Middle frontal gyrus (tissue), 1 donor: ENCODE data around the gene KCNAB1.

Experiments used
- DNase-seq: peaks from one replicate; pipeline ENCODE4 v3.0.0-alpha.2; 2015; ENCODE audit warnings: low spot score; ENCODE audit errors: extremely low spot score

Gene KCNAB1

DNA sequence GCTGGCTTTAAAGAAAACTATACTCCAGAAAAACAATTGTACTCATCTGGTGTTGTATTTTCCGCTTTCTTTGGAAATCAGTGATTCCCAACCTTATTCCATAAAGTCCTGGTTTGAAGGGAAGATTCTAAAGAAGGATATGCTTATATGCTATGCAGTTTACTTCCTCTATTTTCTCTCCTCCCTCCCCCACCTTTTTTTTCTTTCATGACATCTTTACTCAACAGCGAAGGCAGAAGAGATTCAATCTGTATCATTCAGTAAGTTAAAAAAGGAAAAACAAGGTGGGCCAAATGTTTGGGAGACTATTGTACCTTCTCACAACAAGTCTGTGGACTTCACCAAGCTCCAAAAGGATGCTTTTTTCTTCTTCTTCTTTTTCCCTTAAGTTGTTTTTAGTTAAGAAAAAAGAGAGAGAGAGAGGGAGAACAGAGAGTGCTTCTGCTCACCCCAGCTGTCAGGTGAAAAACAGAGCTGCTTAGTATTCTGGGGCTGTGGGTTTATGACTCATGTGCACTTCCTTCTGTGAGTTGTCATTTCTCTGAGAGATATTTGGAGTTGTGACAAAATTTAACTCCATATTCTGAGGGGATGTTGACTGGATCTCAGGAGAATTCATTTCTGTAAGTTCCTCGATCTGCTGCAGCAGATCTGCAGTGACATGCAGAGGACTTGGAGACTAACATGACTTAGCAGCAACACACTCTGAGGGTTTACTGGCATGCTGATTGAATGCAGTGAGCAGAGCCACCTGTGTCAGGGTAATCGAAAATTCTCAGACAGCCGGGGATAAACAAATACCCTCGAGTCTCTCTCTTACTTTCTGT lies 363.8 kb downstream of the KCNAB1 start:
- no peak for DNase-seq

- no peak for DNase-seq
These were observed 368.4 kb downstream of the KCNAB1 start for GRCh38 chr3:156488767-156489166.

- DNase-seq = no peak
These were observed 369.1 kb downstream of the KCNAB1 start for GRCh38 chr3:156489462-156489911.

DNA sequence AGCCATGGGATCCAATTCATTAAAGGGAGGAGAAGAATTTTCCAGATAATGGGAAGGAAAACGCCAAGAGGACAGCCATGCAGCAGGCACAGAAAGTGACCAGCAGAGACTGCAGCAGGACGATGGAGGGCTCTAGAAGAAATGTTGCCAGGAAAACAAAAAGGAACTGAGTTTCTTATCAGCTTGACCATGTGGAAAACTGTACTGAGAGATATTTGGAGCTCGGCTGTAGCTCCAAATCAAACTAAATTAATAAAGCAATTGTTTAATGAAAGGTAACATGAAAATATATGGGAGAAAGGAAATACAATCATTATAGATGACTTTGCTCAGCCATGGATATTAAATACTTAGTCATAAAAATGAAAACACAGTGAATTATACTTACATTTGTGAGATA lies 370.8 kb downstream of the KCNAB1 start:
- DNase-seq = no peak

GRCh38 chr3:156492801-156493261 lies 372.5 kb downstream of the KCNAB1 start:
- DNase-seq = no peak

GRCh38 chr3:156493887-156494286 lies 373.5 kb downstream of the KCNAB1 start:
- no peak for DNase-seq

DNA sequence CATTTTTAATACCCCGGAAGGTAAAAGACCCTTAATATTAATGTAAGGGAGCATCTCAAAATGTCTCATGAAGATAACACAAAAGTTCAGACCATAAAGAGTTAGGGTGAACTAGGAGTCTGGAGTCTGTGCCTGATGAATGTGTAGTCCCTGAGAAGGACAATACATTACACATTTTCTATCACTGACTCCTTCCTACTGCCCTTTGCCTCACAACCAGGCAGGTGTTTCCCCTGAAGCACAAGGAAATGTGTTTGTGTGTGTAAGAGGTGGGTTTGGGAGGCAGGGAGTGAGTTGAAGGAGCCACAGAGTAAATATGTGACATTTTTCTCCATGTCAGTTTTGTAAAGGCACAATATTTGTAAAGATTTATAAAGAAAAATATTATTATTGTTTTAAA lies 375.4 kb downstream of the KCNAB1 start:
- DNase-seq = no peak

DNA sequence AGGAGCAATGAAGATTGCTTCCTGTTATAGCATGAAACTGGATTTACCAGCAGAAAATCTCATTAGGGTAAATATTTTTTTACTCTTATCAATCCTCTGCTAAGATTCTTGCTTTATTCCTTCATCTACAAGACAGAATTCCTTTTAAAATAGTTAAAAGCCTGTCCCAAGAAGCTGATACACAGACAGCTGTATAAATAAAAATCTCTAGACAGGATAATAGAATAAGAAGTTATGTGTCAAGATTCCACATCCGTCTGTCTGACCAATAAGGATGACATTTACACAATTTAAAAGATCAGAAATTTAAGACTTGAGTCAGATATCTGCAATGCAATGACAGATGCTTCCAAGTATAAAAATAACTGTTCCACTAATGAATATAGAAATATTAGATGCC lies 376.9 kb downstream of the KCNAB1 start:
- no peak for DNase-seq

DNA sequence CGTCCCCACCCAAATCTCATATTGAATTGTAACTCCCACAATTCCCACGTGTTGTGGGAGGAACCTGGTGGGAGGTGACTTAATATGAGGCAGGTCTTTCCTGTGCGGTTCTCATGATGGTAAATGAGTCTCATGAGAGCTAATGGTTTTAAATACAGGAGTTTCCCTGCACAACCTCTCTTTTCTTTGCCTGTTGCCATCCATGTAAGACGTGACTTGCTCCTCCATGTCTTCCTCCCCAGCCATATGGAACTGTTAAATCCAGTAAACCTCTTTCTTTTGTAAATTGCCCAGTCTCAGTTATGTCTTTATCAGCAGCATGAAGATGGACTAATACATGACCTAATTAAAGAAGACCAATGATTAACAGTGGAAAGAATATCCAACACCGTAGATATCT lies 377.9 kb downstream of the KCNAB1 start:
- DNase-seq = no peak

GRCh38 chr3:156507285-156507684 lies 386.9 kb downstream of the KCNAB1 start:
- no peak for DNase-seq

- DNase-seq = peak; percentile 46
These were observed 389.1 kb downstream of the KCNAB1 start for GRCh38 chr3:156509189-156510174.

DNA sequence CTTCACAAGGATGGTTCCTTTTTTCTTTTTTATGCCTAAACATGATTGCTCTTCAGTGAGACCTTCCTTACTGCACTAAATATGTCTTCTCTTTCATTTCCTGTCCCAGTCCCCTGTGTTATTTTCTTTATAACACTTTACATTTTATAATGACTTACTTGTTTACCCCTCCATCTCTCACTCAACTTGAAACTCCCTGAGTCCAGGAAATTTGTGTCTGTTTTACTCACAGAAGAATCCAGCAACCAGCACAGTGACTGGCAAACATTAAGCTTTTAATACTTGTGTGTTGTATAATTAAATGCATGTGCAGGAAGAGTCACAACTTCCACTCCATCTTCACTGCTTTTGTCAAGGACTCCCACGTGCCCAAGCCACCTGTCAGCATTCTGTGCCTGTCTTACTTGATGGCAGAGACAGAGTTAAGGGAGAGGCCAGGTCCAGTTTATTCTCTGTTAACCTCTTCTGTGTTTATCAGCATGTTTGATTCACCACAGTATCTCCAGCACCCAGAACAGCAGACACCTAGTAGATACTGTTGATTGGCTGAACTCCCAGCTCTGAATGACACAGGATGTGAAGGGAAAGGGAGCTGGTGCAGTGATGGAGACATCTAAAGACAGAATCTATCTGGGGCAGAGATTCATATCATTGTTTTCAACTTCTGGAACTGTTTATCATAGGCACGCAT lies 391.8 kb downstream of the KCNAB1 start:
- no peak for DNase-seq

- DNase-seq = no peak
These were observed 393.2 kb downstream of the KCNAB1 start for GRCh38 chr3:156513619-156514018.

GRCh38 chr3:156516284-156516683 lies 395.9 kb downstream of the KCNAB1 start:
- no peak for DNase-seq

- no peak for DNase-seq
These were observed 396.6 kb downstream of the KCNAB1 start for GRCh38 chr3:156516961-156517360.

- DNase-seq = no peak
These were observed 398.3 kb downstream of the KCNAB1 start for GRCh38 chr3:156518726-156519125.

DNA sequence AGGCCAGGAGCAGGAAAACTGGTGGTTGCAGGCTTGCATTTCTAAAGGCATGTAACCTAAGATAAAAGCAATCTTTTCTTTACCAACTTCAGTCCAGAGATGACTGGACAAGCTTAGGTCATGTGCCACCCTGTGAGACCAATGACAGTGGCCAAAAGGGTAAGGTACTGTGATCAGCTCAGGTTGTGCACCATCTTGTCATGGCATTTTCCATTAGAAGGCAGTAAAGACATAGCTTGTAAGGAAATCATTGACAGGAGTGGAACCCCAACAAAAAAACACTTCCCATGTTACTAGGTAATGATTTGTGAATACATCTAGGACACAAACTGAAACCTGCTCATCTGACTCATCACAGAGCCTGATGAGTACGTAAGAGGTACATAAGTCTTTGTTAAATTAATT lies 399.4 kb downstream of the KCNAB1 start:
- DNase-seq = no peak

DNA sequence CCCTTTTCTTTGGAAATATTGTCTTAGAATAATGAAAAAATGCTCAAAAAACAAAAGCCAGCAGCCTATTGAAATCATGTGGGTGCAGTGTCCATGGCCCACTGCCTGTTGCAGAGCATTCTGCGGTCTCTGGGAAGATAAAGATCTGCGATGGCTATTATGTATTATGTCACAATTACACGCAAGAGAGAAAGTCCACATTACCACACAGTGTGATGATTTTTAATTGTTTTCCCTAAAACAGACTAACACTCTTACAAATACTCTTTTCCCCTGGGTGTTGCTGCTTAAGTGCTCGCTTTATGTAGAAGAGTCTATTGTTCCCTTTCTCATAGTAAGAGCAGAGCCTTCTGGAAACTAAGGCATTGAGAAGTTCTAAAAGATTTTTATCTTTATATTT lies 402.3 kb downstream of the KCNAB1 start:
- DNase-seq = no peak

DNA sequence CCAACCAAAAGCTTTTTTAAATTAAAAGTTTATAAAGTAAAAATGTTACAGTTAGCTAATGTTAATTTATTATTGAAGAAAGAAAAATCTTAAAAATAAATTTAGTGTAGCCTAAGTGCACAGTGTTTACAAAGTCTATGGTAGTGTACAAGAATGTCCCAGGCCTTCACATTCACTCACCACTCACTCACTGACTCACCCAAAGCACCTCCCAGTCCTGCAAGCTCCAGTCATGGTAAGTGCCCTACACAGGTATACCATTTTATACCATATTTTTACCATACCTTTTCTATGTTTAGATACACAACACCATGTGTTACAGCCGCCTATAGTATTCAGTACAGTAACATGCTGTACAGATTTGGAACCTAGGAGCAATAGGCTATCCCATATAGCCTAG lies 405.4 kb downstream of the KCNAB1 start:
- no peak for DNase-seq

DNA sequence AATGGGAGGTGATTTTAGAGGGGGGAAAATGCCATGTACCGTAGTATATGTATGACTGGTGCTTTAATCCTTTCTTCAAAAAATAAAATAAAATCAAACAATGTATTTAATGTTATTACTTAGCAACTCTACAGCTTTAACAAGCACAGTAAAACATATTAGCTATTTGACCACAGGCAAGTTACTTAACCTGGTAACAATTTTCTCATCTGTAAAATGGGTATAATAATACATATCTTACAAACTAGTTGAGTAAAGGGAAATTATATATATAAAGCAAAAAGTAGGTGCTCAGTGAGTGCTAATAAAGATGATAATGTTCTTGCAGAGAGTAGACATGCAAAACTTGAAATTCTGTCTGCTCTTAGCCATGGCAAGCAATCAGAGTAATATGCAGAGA lies 406.7 kb downstream of the KCNAB1 start:
- DNase-seq = no peak

GRCh38 chr3:156530980-156531379 lies 410.6 kb downstream of the KCNAB1 start:
- no peak for DNase-seq
